HCT116 (cell line): ENCODE data around the gene MAGI3. TPM values are rescaled to one million over a fixed set of nuclear protein-coding genes. Genes with fewer than 3 reads are reported as not detected.

Experiments used
- ATAC-seq: fragments of 200-7000 bp; cut with Tn5 transposase; 2 replicates; pipeline ENCODE4 v1.9.1; 2020; ENCODE audit warnings: mild to moderate bottlenecking, moderate library complexity
- BruUV-seq: library from RNA; stranded (reverse); fragments of 400-500 nt; replicated peaks from 2 replicates; lab custom pipeline; 2021; lab: Mats Ljungman, UMichigan
- CTCF ChIA-PET: fragments of 300-600 bp; sonication (Branson Sonifier 250); formaldehyde crosslinking; loops from one replicate; lab custom pipeline; 2021; ENCODE audit warnings: antibody characterized with exemption; lab: Charles Lee
- POLR2A ChIA-PET: fragments of 300-600, 350-600 bp; sonication (Branson Sonifier 250); formaldehyde crosslinking; loops from one replicate; lab custom pipeline; 2021; ENCODE audit warnings: antibody characterized with exemption; lab: Charles Lee
- RAD21 ChIA-PET, 2 experiments: fragments of 300-600 bp; sonication (Branson Sonifier 250); formaldehyde crosslinking; loops; one replicate each; lab custom pipeline; 2023; ENCODE audit warnings: low total read pairs in 2 of 2; ENCODE audit not compliant: uncharacterized antibody in 2 of 2, unreplicated experiment in 2 of 2, low non-redundant PET in 1 of 2; lab: Charles Lee
- DNase-seq: peaks from one replicate; pipeline ENCODE4 v3.0.0-alpha.2; 2010; ENCODE audit warnings: low read depth, low spot score
- H2AFZ ChIP-seq: fragments of 200-600 bp; shearing (Covaris generic), sonication (generic); 2 replicates; pipeline ENCODE4 v1.6.1; 2017; ENCODE audit warnings: low read depth, mixed run types, mixed read lengths, antibody characterized with exemption, low read length; ENCODE audit not compliant: poor library complexity, severe bottlenecking
- H3K27ac ChIP-seq: 2 replicates; pipeline ENCODE4 v1.5.1; 2012; ENCODE audit warnings: low read depth, low read length
- H3K27me3 ChIP-seq: fragments of 200-600 bp; sonication (generic); 2 replicates; pipeline ENCODE4 v1.6.1; 2016; ENCODE audit warnings: mixed run types, low read length, mixed read lengths; ENCODE audit not compliant: insufficient read depth
- H3K36me3 ChIP-seq, 2 experiments: fragments of 200-500 bp in 1 of 2; fragments of 200-600 bp in 1 of 2; sonication (Bioruptor generic) in 1 of 2; sonication (generic) in 1 of 2; 2 replicates each; pipeline versions ENCODE4 v1.5.1 to v1.6.1; 2014 to 2016; ENCODE audit warnings: low read length in 2 of 2, inconsistent platforms in 1 of 2, mixed read lengths in 1 of 2, mixed run types in 1 of 2; ENCODE audit not compliant: insufficient read depth in 2 of 2, control insufficient read depth in 1 of 2
- H3K4me1 ChIP-seq, 2 experiments: fragments of 200-600 bp in 1 of 2; sonication (generic) in 1 of 2; 2 replicates each; pipeline versions ENCODE4 v1.5.1 to v1.6.1; 2012 to 2017; ENCODE audit warnings: low read length in 2 of 2, inconsistent platforms in 1 of 2, mild to moderate bottlenecking in 1 of 2, mixed read lengths in 1 of 2, mixed run types in 1 of 2, moderate library complexity in 1 of 2; ENCODE audit not compliant: insufficient read depth in 2 of 2, control insufficient read depth in 1 of 2
- H3K4me2 ChIP-seq: fragments of 200-600 bp; sonication (generic); 2 replicates; pipeline ENCODE4 v1.6.1; 2017; ENCODE audit warnings: mixed run types, low read length, mixed read lengths
- H3K4me3 ChIP-seq, 2 experiments: fragments of 200-600 bp in 1 of 2; sonication (generic) in 1 of 2; replicated peaks in 1 of 2; 2 replicates each; pipeline ENCODE4 v1.5.1; 2011 to 2016; ENCODE audit warnings: low read length in 2 of 2, control low read depth in 1 of 2, low read depth in 1 of 2, mild to moderate bottlenecking in 1 of 2, mixed read lengths in 1 of 2, mixed run types in 1 of 2
- H3K79me2 ChIP-seq: fragments of 200-600 bp; sonication (generic); 2 replicates; pipeline ENCODE4 v1.6.1; 2017; ENCODE audit warnings: mild to moderate bottlenecking, mixed run types, low read length, moderate library complexity, mixed read lengths; ENCODE audit not compliant: insufficient read depth
- H3K9ac ChIP-seq: fragments of 200-600 bp; sonication (generic); 2 replicates; pipeline ENCODE4 v1.6.1; 2016; ENCODE audit warnings: low read length, mixed read lengths
- H3K9me2 ChIP-seq: fragments of 200-600 bp; sonication (generic), shearing (Covaris generic); 2 replicates; pipeline ENCODE4 v1.6.1; 2017; ENCODE audit warnings: mixed run types, mild to moderate bottlenecking, moderate library complexity; ENCODE audit not compliant: insufficient read depth
- H3K9me3 ChIP-seq, 2 experiments: fragments of 200-500 bp in 1 of 2; fragments of 200-600 bp in 1 of 2; sonication (Bioruptor generic) in 1 of 2; sonication (generic) in 1 of 2; 2 replicates each; pipeline ENCODE4 v1.6.1; 2014 to 2017; ENCODE audit warnings: low read length in 2 of 2, mixed read lengths in 2 of 2, inconsistent platforms in 1 of 2, low read depth in 1 of 2, mild to moderate bottlenecking in 1 of 2, mixed run types in 1 of 2, moderate library complexity in 1 of 2; ENCODE audit not compliant: control insufficient read depth in 1 of 2, insufficient read depth in 1 of 2
- H4K20me1 ChIP-seq: fragments of 200-600 bp; sonication (generic), shearing (Covaris generic); 2 replicates; pipeline ENCODE4 v1.6.1; 2017; ENCODE audit warnings: mixed run types, mild to moderate bottlenecking, moderate library complexity; ENCODE audit not compliant: insufficient read depth
- CBX3 ChIP-seq: IDR thresholded peaks from 2 replicates; pipeline ENCODE4 v1.6.1; 2012; ENCODE audit warnings: low read depth
- EZH2phosphoT487 ChIP-seq: fragments of 200-600 bp; IDR thresholded peaks from 2 replicates; pipeline ENCODE4 v1.6.1; 2018; ENCODE audit warnings: antibody characterized with exemption, borderline replicate concordance
- FOSL1 ChIP-seq: IDR thresholded peaks from 2 replicates; pipeline ENCODE4 v1.6.1; 2012; ENCODE audit warnings: low read depth
- JUND ChIP-seq: IDR thresholded peaks from 2 replicates; pipeline ENCODE4 v1.6.1; 2012
- POLR2A ChIP-seq: IDR thresholded peaks from 2 replicates; pipeline ENCODE4 v1.7.0; 2011; ENCODE audit warnings: borderline replicate concordance; ENCODE audit not compliant: insufficient read depth, insufficient read length; ENCODE audit errors: extremely low read depth
- POLR2AphosphoS5 ChIP-seq: IDR thresholded peaks from 2 replicates; pipeline ENCODE4 v1.6.1; 2011; ENCODE audit warnings: mild to moderate bottlenecking, low read depth, low read length, moderate library complexity
- SIN3A ChIP-seq: IDR thresholded peaks from 2 replicates; pipeline ENCODE4 v1.6.1; 2012; ENCODE audit warnings: low read depth
- ZFX ChIP-seq: fragments of 450-650 bp; IDR thresholded peaks from 2 replicates; pipeline ENCODE4 v1.6.1; 2017
- ZNF274 ChIP-seq: fragments of 200-500 bp; sonication (Bioruptor generic); IDR thresholded peaks from 2 replicates; pipeline ENCODE4 v1.6.1; 2014; ENCODE audit warnings: mild to moderate bottlenecking, low read depth, low read length, inconsistent platforms
- intact Hi-C: fragments of 100-400 bp; cut with micrococcal nuclease; formaldehyde crosslinking; loops from 2 replicates; pipeline ENCODE4 v1.10.0; 2022
- total RNA-seq: library from RNA; stranded (reverse); gene quantifications from one replicate; pipeline ENCODE4 v1.2.1, GENCODE V29; 2021; ENCODE audit not compliant: unreplicated experiment
- TF ChIP-seq, protein P1 (sequence below): IDR thresholded peaks from 2 replicates; pipeline ENCODE4 v1.6.1; 2011; ENCODE audit warnings: mild to moderate bottlenecking, low read length, moderate library complexity; ENCODE audit not compliant: insufficient replicate concordance; ENCODE audit errors: extremely low read depth

MAGI3 gene
- total RNA-seq, 1 experiment from 2014 or later, result 11.8 TPM

DNA sequence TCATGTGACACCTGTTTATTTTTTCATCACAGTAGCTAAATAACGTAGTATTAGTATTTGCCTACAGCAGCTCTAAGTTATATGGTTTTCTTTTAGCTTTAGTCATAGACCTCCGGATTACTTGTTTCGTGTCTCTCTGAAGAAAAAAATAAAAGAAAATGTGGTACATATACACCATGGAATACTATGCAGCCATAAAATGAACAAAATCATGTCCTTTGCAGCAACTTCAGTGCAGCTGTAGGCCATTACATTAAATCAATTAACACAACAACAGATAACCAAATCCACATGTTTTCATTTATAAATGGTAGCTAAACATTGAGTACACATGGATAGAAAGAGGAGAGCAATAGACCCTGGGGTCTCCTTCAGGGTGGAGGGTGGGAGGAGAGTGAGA lies 142.7 kb downstream of the MAGI3 start:
- H3K27me3 ChIP-seq, result no peaks in the 10 kb centered on the region
- RAD21 ChIA-PET, result no interaction called here
- no peak overlapping the region for H3K27ac ChIP-seq
- H2AFZ ChIP-seq, result no peak overlapping the region
- no peaks in the 10 kb centered on the region for H3K36me3 ChIP-seq
- intact Hi-C loops, result no loop called here
- TF ChIP-seq JUND (no peak), FOSL1 (no peak), SIN3A (no peak), CBX3 (no peak), POLR2AphosphoS5 (no peak), ZFX (no peak), ZNF274 (no peak), EZH2phosphoT487 (no peak), POLR2A (no peak)
- TF ChIP-seq, protein P1, sequence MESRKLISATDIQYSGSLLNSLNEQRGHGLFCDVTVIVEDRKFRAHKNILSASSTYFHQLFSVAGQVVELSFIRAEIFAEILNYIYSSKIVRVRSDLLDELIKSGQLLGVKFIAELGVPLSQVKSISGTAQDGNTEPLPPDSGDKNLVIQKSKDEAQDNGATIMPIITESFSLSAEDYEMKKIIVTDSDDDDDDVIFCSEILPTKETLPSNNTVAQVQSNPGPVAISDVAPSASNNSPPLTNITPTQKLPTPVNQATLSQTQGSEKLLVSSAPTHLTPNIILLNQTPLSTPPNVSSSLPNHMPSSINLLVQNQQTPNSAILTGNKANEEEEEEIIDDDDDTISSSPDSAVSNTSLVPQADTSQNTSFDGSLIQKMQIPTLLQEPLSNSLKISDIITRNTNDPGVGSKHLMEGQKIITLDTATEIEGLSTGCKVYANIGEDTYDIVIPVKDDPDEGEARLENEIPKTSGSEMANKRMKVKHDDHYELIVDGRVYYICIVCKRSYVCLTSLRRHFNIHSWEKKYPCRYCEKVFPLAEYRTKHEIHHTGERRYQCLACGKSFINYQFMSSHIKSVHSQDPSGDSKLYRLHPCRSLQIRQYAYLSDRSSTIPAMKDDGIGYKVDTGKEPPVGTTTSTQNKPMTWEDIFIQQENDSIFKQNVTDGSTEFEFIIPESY, result no peak
- POLR2A ChIA-PET, result no interaction called here
- H3K4me2 ChIP-seq, result no peak overlapping the region
- no TSS peak for BruUV-seq
- H3K4me3 ChIP-seq, result no peak overlapping the region
- H3K9me2 ChIP-seq, result no peaks in the 10 kb centered on the region
- peaks cover 10% of the 10 kb centered on the region for H3K79me2 ChIP-seq
- no peaks in the 10 kb centered on the region for H4K20me1 ChIP-seq
- H3K4me1 ChIP-seq, result peaks cover 2 to 12% of the 10 kb centered on the region in 2 experiments; a peak in 2 of 4 replicates
- CTCF ChIA-PET, result interaction anchor here (0.8 kb wide), 1 partner anchor 80 kb away, joined by 4 read pairs; no protein-coding TSS in a partner anchor
- H3K9ac ChIP-seq, result no peak overlapping the region
- ATAC-seq (no peak), DNase-seq (no peak)
- peaks cover 0 to 5% of the 10 kb centered on the region in 2 experiments; a peak in 1 of 4 replicates for H3K9me3 ChIP-seq
